Measurements from ENCODE around the gene MYO16.

MYO16 gene

DNA sequence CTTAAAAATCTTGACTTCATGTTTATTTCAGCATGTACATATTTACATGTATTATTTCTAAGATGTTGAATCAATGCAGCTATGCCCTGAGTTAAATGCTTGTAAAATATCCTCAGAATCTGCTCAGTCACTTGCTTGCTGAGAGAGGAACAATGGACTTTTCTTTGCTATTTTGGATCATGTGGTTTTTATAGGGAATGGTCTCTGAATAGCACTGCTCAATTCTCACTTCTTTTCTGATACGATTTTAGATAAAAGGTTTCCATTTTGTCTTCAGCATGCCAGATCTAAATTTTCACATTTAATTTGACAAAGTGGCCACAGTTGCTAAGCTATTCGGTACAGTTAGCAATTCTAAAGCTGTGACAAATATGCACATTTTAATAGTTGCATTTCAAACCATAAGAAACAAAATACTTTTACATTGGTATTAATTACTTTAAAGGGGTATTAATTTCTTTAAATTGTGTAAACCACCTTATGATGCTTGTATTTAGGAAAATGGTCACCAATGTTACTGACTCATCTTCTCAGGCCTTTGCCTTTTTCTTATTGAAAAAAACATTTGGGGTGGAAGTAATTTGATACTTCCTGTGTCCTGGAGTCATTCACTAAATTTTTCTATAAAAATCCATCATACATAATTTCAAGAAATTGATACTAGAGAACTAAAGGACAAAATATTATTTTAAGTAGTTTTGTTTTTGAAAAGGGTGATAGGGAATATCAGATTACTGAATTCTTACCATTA lies 113.5 kb downstream of the MYO16 start:
- Histone ChIP-seq H4K20me1 (ENCODE audit: control insufficient read depth, insufficient read depth, low read depth, low read length) (no peaks in the 10 kb centered on the region), H3K79me2 (ENCODE audit: control insufficient read depth, low read length) (no peaks in the 10 kb centered on the region), H3K4me3 (ENCODE audit: low read length) (no peak overlapping the region), H3K4me2 (ENCODE audit: low read length) (no peak overlapping the region), H3K4me1 (ENCODE audit: control insufficient read depth, low read length) (no peaks in the 10 kb centered on the region), H3K27ac (ENCODE audit: low read depth, low read length) (no peak overlapping the region), H3K36me3 (ENCODE audit: control insufficient read depth, low read length) (no peaks in the 10 kb centered on the region), H3K9me3 (ENCODE audit: control insufficient read depth, insufficient read depth, low read length) (no peaks in the 10 kb centered on the region), H3K9me2 (replicated peaks; ENCODE audit: control insufficient read depth, low read length) (no peaks in the 10 kb centered on the region), H3K27me3 (ENCODE audit: control insufficient read depth, low read length) (no peaks in the 10 kb centered on the region), H3F3A (ENCODE audit: control insufficient read depth, insufficient read depth) (no peaks in the 10 kb centered on the region)
- TF ChIP-seq CTCF (IDR thresholded peaks at IDR 0.05; ENCODE audit: low read depth, low read length, poor library complexity, severe bottlenecking) (no peak), EZH2phosphoT487 (IDR thresholded peaks at IDR 0.05; ENCODE audit: borderline replicate concordance, low read length) (no peak)

- Histone ChIP-seq H3K27me3 (ENCODE audit: control insufficient read depth, low read length) (no peaks in the 10 kb centered on the region), H4K20me1 (ENCODE audit: control insufficient read depth, insufficient read depth, low read depth, low read length) (no peaks in the 10 kb centered on the region), H3F3A (ENCODE audit: control insufficient read depth, insufficient read depth) (no peaks in the 10 kb centered on the region), H3K79me2 (ENCODE audit: control insufficient read depth, low read length) (no peaks in the 10 kb centered on the region), H3K36me3 (ENCODE audit: control insufficient read depth, low read length) (no peaks in the 10 kb centered on the region), H3K27ac (ENCODE audit: low read depth, low read length) (no peak overlapping the region), H3K4me3 (ENCODE audit: low read length) (no peak overlapping the region), H3K9me2 (replicated peaks; ENCODE audit: control insufficient read depth, low read length) (no peaks in the 10 kb centered on the region), H3K4me1 (ENCODE audit: control insufficient read depth, low read length) (no peaks in the 10 kb centered on the region), H3K9me3 (ENCODE audit: control insufficient read depth, insufficient read depth, low read length) (no peaks in the 10 kb centered on the region), H3K4me2 (ENCODE audit: low read length) (no peak overlapping the region)
- no peak for TF ChIP-seq EZH2phosphoT487 (IDR thresholded peaks at IDR 0.05; ENCODE audit: borderline replicate concordance, low read length)
- no peak for TF ChIP-seq CTCF (IDR thresholded peaks at IDR 0.05; ENCODE audit: low read depth, low read length, poor library complexity, severe bottlenecking)
These were observed 114.1 kb downstream of the MYO16 start for GRCh38 chr13:108743522-108743921.

GRCh38 chr13:108747843-108748242 lies 118.4 kb downstream of the MYO16 start:
- H3K79me2 ChIP-seq (ENCODE audit: control insufficient read depth, low read length), result no peaks in the 10 kb centered on the region
- no peak overlapping the region for H3K4me2 ChIP-seq (ENCODE audit: low read length)
- TF ChIP-seq CTCF (IDR thresholded peaks at IDR 0.05; ENCODE audit: low read depth, low read length, poor library complexity, severe bottlenecking), result no peak
- no peak for TF ChIP-seq EZH2phosphoT487 (IDR thresholded peaks at IDR 0.05; ENCODE audit: borderline replicate concordance, low read length)
- H3K27ac ChIP-seq (ENCODE audit: low read depth, low read length), result no peak overlapping the region
- no peaks in the 10 kb centered on the region for H3K27me3 ChIP-seq (ENCODE audit: control insufficient read depth, low read length)
- no peaks in the 10 kb centered on the region for H3F3A ChIP-seq (ENCODE audit: control insufficient read depth, insufficient read depth)
- no peaks in the 10 kb centered on the region for H3K9me3 ChIP-seq (ENCODE audit: control insufficient read depth, insufficient read depth, low read length)
- H3K4me1 ChIP-seq (ENCODE audit: control insufficient read depth, low read length), result no peaks in the 10 kb centered on the region
- H3K9me2 ChIP-seq (replicated peaks; ENCODE audit: control insufficient read depth, low read length), result no peaks in the 10 kb centered on the region
- H4K20me1 ChIP-seq (ENCODE audit: control insufficient read depth, insufficient read depth, low read depth, low read length), result no peaks in the 10 kb centered on the region
- H3K36me3 ChIP-seq (ENCODE audit: control insufficient read depth, low read length), result no peaks in the 10 kb centered on the region
- H3K4me3 ChIP-seq (ENCODE audit: low read length), result no peak overlapping the region
